Measurements from ENCODE around the gene KCNIP3.

- no peak for TF ChIP-seq TAF1 (IDR thresholded peaks at IDR 0.05; ENCODE audit: low read depth, low read length)
- no peak for TF ChIP-seq POLR2A (IDR thresholded peaks at IDR 0.05; ENCODE audit: low read depth, low read length)
Observed at GRCh38 chr2:95328358-95329125, 31.4 kb downstream of the KCNIP3 start.
